ENCODE results near the gene LEFTY1.

DNA sequence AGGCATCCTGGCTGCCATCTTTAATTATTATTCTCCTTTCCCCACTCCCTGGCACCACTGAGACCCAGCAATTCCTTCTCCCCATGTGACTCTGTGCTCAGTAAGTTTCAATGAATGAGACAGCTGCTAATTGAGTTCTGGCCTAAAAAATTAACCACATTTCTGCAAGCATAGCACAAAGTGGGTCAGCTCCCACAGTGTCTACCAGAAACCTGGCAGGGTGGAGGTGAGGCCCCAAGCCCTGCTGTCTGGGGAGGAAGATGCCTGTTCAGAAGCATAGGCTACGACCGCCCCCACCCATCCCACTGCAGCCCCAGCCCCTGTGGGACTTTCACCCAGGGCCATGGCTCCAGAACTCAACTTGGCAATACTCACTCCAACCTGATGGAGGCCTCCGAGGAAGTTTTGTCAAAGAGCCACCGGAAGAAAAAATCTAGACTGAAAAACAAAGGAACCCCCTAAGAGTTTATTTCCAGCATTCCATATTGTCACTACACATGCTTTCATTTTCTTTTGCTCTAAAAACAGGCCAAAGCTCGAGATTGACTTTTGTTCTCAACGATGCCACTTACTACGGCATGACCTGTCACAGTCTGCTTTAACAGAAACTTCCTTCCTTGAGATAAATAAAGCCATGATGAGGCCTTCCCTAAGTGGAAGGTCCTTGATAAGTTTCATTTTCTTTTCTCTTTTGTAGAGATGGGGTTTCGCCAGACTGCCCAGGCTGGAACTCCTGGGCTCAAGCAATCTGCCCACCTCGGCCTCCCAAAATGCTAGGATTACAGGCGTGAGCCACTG is 33.2 kb downstream of the LEFTY1 start:
- TF ChIP-seq, protein P1, sequence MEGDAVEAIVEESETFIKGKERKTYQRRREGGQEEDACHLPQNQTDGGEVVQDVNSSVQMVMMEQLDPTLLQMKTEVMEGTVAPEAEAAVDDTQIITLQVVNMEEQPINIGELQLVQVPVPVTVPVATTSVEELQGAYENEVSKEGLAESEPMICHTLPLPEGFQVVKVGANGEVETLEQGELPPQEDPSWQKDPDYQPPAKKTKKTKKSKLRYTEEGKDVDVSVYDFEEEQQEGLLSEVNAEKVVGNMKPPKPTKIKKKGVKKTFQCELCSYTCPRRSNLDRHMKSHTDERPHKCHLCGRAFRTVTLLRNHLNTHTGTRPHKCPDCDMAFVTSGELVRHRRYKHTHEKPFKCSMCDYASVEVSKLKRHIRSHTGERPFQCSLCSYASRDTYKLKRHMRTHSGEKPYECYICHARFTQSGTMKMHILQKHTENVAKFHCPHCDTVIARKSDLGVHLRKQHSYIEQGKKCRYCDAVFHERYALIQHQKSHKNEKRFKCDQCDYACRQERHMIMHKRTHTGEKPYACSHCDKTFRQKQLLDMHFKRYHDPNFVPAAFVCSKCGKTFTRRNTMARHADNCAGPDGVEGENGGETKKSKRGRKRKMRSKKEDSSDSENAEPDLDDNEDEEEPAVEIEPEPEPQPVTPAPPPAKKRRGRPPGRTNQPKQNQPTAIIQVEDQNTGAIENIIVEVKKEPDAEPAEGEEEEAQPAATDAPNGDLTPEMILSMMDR (IDR thresholded peaks at IDR 0.05; ENCODE audit: low read depth, low read length, poor library complexity, severe bottlenecking) = no peak
- no peak for TF ChIP-seq EZH2phosphoT487 (IDR thresholded peaks at IDR 0.05; ENCODE audit: borderline replicate concordance, low read length)

All from DOHH2 (cell line).